IPS-11a (cell line): ENCODE results near the gene KNCN.

ENCODE experiments used
- H3K4me3 ChIP-seq: one replicate; pipeline ENCODE4 v1.5.1; 2013; ENCODE audit warnings: low read depth, low read length, control low read depth

KNCN gene

DNA sequence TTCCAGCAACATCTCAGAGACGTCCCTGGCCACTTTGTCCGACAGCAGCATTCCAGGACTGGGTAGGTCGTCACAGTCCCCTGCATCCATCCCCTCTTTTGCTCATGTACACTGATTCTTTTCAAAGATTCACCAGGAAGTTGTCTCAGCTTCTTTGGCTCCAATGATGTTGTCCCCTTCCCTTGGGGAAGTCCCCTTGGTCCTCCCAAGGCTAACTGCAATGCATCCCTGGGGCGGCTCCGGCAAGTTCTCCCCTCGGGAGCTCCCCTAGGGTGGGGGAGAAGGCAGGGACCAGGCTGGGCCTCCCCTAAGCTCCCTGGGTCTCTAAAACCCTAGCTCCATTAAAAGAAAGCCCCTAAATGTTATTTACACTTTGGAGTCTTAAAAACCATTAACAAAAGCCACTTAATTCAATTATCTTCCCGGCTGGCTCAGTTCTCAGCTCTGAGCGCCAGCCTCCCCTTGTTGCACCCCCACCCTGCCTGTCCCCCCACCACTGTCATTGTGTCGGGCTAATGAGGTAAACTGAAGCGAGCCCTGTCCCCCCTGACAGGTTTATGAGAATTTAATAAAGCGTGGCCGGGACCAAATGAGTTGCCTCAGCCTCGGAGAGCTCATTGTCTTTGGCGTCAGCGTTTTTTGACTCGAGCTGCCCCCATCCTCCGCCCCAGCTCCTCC lies 25.3 kb downstream of the KNCN start:
- no peak overlapping the region for H3K4me3 ChIP-seq

DNA sequence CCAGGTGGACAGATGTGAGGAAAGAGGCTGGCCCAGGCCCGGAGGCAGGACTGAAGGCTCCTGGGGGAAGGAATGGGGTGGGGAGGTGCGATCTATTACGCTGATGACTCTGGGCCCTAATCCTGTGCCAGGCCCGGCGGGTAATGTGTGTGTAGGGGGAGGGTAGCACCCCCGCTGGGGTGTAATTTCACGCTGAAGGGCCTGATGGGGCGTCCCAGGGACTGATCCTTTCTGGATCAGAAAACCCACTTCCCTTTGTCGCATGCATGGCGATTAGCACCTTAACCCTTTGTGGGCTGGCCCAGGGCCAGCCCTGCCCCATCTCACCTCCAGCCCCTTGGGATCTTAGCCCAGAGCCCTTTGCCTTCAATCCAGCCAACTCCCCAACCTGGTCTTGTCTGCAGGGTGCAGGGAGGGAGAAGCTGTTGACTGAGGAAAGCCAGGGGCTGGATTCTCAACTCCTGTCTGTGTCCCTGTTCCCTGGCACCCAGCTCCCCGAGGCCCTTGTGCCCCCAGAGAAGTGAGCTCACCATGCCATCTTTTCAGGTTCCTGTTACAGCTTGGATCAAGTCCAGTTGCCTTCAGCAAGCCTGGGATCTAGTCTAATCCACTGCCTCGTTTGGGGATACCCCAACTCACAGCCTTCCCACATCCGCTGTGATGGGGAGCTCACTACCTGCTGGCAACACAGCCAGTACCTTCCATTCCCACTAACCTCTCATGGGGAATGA lies 26.0 kb downstream of the KNCN start:
- no peak overlapping the region for H3K4me3 ChIP-seq

DNA sequence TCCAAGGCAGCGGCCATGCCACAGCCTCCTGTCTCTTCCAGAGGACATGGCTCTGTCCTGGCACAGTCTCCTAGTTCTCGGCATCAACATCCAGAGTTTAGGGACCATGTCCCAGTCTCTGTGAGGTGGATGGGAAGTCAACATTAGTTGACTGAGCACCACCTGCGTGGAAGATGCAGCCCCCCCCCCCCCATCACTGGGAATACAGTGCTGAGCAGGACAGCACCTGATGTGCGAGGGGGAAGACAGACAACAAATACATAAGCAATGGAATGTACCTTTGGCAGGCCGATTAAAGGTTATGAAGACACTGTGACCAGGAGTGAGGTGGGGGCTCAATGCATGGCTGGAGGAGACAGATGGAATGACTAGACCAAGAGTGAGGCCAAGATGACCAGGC lies 26.6 kb downstream of the KNCN start:
- H3K4me3 ChIP-seq: no peak overlapping the region

DNA sequence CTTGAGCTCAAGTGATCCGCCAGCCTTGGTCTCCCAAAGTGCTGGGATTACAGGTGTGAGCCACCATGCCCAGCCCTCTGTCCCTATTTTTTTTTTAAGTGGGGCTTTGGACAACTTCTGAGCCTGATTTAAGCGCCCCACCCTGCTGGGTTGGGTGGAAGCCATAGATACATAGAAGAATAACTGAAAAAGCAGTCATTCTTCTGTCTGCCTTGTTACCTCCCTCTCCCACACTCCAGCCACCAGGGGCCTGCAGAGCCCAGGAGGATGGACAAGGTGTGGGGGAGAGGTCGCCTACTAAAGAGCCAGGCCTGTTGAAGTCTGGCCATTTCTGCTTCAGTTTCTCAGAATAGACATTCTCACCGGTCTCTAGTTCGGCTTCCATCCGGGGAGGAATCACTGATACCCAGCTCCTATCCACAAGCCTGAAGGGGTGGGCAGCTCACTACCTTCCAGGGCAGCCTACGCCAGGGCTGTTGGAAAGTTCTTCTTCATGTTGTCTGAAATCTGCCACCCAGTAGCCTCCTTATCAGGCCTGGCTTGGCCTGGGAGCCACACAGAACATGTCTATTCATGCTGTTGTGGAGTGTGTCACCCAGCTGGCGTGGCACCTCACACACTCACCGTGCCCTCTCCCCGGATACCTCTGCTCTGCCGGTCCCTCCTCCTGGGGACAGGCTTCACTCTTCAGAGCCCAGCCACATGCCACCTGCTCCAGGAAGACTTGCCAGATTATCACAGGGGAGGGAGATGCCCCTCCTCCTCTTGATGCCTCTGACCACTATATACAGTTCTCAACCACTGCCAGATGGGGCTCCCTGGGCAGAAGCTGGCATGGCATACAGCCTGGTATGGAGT lies 27.7 kb downstream of the KNCN start:
- H3K4me3 ChIP-seq: no peak overlapping the region

DNA sequence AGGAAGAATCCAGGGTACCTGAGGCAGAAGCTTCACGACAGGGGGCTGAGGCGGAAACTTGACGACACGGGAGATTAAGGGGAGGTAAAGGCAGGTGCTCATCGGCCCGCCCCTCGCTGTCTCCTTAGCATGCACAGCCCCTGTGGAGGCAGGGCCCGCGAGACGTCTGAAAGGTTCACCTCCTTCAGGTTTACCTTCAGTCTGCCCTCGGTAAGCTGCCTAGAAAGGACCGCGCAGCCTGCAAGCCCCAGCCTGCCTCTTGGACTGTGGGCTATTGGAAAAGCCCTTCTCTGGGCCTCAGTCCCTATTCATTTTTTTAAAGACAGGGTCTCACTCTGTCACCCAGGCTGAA lies 28.5 kb downstream of the KNCN start:
- H3K4me3 ChIP-seq: no peak overlapping the region

DNA sequence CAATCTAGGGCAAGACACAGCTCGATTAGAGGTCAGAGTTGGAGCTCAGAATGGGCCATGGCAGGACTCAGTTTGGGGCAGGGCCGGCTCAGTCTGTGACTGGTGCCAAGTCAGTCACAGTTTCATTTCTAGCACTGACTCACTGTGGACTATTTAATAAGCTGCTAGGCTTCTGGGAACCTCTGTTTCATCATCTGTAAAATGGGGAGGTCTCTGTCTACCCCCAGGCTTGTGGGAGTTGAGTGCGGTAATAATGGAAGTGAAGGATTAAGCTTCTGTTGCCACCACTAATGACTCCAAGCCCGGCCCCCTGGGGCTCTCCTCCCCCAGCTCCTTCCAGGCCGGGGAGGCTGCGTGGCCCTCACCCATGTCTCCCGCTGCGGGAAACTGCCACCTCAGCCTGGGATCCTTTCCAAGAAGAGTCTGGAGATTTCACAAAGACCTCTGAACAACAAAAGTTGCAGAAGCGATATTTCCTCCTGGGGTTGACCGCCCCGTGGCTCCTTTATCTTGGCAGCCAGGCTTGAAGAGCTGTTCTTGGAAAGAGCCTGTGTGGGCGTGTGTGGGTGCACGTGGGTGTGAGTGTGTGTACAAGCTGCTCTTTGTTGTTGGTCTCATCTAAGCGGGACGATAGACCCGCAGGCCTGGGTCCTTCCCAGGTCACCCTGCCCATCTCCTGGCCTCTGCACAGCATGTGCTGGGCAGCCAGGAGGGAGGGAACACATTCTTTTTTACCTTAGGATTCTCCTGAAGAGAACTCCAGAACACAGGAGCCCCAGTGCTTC lies 29.1 kb downstream of the KNCN start:
- H3K4me3 ChIP-seq: no peak overlapping the region

DNA sequence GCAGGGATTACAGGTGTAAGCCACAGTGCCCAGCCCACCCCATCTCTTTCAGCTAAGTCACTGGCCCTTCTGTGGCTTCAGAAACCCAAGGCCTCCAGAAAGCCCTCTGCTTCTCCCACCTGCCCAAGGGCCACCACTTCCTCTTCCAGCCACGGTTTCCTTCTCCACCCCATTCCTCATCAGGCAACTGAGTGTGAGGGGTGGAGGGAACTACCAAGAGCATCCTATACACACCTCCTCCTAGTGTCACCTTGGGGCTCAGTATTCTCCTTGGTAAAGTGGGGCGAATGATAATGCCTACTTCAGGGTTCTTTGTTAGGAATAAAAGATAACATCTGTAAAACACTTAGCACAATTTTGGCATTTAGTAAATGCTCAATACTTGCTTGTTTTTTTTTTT lies 30.0 kb downstream of the KNCN start:
- no peak overlapping the region for H3K4me3 ChIP-seq

DNA sequence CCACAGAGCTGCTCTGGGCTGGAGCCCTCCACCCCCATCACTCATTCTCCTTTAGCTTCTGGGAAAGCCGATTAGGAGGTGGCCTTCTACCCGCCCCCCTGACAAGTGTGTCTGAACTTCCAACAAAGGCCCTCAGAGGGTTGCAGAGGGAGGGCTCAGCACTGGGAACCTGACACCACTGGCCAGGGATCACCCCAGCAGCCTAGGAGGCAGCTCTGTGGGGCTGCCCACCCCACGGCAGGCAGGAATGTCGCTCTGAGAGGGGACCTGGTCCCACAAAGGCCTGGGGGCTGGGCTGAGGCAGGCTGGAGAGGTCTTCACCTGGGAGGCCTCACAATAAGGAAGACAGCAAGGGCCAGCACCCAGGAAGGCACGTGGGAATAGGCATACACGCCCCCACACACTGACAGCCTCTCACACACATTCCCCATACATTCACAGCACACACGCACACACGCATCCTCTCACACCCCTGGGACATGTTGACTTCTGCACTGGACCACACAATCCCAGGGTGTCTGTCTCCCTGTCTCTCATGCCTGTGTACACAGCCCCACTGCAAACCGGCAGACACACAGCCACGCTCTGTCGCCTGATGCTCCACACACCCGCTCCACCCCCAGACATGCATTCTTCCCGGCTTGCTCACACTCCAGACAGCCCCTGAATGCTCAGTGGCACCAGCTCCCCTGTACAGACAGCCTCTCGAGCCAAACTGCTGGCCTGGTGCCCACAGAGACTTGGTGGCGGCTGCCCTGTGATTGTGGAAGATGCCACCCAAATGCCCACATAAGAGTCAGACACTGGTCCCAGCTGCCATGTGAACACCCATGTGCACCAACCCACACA lies 31.2 kb downstream of the KNCN start:
- H3K4me3 ChIP-seq: no peak overlapping the region

DNA sequence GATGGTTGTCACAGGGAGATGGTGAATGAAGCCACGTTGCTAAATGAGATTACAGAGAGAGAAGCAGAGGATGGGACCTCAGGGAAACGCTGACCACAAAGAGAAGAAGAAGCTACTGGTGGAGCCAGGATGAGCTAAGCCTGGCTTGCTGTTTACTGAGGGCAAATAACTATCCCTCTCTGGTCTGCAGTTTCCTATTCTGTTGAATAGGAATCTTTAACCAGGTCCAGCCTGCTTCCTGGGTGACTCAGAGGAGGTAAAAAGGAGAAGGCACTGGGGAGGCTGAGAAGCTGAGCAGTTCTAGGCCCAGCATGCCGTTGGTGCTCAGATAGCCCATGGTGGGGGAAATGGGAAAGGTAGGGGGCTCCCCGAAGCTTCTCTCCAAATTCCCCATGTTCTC lies 32.2 kb downstream of the KNCN start:
- no peak overlapping the region for H3K4me3 ChIP-seq

DNA sequence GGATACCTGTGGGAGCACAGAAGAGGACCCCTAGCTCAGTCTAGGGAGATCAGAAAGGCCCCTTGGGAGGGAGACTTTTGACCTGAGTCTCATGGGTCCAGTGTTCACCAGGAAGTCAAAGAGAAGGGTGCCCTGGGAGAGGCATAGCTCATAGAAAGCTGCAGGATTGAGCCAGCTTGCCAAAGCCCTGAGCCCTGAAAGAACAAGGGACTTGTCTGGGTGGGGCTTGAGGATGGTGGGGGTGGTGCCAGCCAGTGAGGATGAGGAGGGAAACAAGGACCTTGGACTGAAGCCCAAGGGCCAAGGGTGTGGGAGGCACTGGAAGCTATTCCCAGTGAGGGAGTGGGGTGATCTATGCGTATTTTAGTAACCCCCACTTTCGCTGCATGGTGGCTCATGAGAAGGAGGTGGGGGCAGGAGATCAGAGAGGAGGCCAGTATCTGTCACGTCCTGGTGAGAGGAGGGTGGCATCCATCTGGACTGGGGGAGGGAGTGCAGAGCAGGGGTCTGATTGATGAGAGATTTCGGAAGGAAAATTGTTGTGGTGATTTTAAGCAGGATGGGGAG lies 33.4 kb downstream of the KNCN start:
- no peak overlapping the region for H3K4me3 ChIP-seq

DNA sequence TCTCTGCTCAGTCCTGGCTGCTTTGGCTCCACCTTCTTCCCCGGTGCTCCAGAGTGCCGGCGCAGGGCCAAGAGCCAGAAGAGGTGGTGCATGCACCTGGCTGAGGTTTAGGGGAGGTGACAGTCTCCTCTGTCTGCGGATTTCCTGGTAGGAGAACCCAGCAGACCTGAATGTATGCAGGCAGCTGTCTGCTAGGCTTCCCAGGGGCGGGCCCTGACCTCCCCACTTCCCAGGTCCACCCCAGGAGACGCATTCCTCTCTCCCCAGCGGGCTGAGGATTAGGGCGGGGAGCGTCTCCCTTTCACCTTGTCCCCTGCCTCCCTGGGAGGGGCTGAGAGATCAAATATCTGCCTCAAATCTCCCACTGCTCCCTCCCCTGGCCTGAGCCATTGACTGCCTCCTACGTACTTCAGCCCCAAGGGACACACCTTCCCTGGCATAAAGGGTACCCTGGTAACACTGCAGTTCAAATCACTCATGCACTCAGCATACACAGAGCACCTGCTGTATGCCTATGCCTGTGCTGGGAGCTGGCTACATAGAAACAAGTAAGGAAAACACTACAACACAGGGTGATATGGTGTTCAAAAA lies 34.3 kb downstream of the KNCN start:
- no peak overlapping the region for H3K4me3 ChIP-seq

DNA sequence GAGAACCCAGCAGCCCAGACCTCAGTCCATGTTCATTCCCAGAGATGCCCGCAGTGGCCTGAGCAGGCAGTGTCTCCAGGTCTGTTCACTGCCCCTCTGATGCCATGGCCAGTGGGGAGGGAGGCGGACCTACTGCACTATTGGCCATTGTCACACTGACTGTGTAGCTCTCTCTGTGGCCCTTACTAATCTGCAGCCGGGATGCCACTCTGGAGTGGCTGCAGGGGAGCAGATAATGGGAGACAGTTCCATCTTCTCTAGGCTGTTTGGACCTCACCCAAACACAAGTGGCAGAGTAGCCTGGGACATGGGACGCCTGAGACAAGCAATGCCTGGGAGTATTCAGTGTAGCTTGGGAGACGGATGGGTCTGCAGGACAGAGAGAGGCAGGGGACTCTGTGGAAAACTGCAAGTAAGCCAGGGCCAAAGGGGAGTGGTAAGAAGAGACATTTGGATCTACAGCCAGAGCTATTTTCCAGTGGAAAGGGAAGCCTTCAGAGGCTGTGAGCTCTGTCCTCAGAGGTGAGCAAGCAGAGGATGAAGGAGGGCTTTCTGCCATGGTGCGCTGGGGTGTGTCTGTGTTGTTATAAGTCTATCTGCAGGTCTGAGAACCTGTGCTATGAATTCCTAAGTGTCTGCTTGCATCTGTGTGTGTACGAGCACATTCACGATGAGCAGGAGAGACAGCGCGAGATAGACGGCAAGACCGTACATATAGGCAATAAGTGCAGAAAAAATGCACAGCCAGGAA lies 35.1 kb downstream of the KNCN start:
- no peak overlapping the region for H3K4me3 ChIP-seq

DNA sequence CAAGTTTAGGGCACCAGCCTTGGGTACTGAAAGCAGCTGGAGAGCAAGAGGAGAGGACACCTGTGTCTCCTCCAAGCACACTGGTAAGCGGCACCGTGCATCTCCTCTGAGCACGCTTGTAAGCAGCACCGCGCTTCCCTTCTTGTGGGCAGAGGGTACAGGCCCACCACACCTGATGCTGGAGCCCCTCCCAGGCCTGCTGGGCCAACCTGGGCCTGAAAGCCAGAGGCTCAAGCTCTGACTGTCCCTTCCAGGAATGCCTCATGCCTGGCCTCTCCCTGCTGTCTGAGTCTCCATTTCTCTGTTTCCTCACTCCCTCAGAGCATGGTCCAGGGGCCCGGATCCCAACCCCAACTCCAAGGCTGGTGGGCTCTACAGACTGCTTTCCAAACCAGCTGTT lies 35.9 kb downstream of the KNCN start:
- H3K4me3 ChIP-seq: no peak overlapping the region

DNA sequence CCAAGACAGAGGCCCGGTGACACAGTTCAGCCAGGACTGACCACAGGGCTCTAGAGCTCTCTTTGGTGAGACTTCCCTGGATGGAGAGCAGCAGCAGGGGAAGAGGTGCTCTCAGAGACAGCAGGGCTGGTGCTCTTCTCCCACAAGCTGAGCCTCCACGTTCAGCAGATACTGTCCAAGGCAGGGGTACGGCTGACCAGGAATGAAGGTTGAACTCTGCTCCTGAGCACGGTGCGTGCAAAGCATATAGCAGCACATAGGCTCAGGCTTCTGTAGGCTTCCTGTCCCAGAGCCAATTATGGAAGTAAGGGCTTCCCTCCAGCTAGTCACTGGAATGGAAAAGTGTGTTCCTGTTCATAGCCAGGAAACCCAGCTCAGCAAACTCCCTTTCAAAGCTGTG lies 37.9 kb downstream of the KNCN start:
- no peak overlapping the region for H3K4me3 ChIP-seq

DNA sequence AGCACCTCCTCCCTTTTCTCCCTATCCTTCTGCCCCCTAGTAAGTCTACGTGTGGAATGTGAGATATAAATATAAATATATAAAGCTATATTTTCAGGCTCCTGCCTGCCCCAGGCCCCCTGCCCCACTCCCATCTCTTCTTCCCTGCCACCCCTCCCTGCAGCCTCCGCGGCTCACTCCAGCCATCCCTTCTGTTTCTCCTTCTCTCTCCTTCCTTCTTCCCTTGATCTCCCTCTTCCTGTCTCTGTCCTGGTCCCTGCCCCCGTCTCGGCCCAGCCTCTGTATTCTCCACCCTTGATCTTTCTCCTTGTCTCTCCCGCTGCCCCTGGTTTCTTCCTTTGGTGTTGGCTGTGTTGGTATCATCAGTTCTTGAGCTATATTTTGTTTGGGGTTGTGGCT lies 38.7 kb downstream of the KNCN start:
- no peak overlapping the region for H3K4me3 ChIP-seq

DNA sequence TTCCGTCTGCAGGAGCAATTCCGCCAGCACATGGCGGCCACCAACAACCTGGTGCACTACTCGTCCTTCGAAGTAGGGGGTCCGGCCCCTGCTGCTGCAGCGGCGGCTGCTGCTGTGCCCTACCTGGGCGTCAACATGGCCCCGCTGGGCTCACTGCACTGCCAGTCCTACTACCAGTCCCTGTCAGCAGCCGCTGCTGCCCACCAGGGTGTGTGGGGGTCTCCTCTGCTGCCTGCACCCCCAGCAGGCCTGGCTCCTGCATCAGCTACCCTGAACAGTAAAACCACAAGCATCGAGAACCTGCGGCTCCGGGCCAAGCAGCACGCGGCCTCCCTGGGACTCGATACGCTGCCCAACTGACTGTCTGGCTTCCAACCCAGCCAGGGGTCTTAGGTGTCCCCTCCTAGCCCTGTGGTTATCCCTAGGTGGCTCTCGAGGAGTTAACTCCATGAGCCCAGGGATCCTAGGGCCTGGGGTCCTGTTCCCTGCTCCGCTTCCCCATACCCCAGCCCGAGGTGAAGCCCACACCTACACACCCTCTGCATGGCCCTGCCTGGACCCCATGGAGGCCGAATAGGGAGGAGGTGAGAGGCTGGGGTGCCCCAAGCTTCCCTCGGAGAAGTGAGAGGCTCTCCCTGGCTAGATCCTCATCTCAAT lies 39.2 kb downstream of the KNCN start:
- H3K4me3 ChIP-seq: no peak overlapping the region

DNA sequence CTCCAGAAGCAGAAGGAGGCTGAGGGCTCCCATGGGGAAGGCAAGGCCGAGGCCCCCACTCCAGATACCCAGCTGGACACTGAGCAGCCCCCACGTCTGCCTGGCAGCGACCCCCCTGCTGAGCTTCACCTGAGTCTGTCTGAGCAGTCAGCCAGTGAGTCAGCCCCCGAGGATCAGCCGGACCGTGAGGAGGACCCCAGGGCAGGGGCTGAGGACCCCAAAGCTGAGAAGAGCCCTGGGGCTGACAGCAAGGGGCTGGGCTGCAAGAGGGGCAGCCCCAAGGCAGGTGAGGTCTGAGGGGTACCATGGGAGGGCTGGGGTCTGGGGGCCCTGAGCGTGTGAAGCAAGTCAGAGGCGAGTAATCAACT lies 40.5 kb downstream of the KNCN start:
- no peak overlapping the region for H3K4me3 ChIP-seq

DNA sequence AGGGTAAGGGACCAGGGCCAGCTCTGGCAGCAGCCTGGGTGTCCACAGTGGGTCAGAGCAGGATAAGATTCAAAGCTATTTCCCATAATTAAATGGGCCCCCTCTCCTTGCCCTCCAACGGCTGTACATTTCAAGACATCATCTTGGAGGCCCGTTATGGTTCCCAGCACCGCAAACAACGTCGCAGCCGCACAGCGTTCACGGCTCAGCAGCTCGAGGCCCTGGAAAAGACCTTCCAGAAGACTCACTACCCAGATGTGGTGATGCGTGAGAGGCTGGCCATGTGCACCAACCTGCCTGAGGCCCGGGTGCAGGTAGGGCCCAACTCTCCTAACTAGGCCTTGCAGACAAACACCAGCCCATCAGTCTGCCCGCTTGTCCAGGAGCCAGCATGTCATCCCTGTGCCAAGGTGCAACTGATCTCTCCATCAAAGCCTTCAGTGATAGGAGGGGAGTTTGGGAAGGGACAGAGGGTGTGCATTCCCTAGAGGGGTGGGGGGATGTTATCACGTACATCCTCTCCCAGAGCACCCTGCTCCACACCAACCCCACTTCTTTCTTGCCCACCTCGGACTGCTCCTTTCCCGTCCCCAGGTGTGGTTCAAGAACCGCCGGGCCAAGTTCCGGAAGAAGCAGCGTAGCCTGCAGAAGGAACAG lies 41.0 kb downstream of the KNCN start:
- H3K4me3 ChIP-seq: no peak overlapping the region
